ENCODE results near the gene HPF1.

GRCh38 chr4:169803413-169803812 lies 45.7 kb upstream of the HPF1 start:
- TF ChIP-seq CTCF (IDR thresholded peaks at IDR 0.05) (no peak), POLR2A (IDR thresholded peaks at IDR 0.05) (no peak), POLR2AphosphoS5 (IDR thresholded peaks at IDR 0.05) (no peak)
